NCI-H2196 treated with DMSO at 0.1 percent for 48 hours (cell line): ENCODE measurements around the gene PRKAR1A.

Source experiments
- DNase-seq: peaks from one replicate; lab custom pipeline; 2025; ENCODE audit not compliant: unreplicated experiment; lab: John Stamatoyannopoulos, UW

Gene PRKAR1A

GRCh38 chr17:68541816-68542215, 29.6 kb downstream of the PRKAR1A start:
- DNase-seq: no peak

GRCh38 chr17:68542698-68543463, 30.7 kb downstream of the PRKAR1A start:
- no peak for DNase-seq

GRCh38 chr17:68544111-68544915, 32.1 kb downstream of the PRKAR1A start:
- DNase-seq: no peak

DNA sequence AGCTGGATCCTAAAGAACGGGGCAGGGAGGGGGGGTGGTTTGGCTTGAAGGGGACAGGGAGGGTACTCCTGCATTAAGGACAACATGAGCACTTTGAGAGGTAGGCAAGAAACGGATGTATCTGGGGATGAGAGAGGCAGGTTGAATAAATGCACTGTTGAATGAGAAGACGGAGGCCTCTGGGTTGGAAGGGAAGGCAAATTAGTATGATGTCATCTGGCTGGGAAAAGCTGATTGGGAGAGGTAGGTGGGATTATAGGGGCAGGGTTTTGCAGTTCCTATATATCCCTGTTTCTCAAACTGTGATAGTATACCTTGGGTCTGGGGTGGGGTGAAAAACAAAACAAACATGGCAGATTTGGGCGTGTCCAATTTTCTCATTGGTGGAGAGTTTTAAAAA, 44.3 kb downstream of the PRKAR1A start:
- no peak for DNase-seq

DNA sequence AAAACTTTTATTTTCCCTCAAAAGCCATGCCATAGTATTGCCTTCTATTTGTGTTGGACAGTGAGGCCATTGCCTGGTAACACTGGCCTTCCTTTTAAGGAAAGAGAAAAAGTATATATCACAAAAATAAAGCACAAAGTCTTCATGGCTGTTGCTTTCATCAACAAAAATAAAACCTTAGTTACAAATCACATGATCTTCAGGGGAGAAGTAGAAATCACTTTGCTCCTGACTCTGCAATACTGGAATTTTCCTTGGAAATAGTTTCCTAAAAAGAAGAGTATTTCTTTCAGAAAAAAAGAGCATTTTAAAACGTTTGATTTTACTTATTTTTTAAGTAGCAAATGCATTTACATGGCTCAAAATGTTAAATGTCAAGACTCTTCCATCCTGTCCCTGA, 47.1 kb downstream of the PRKAR1A start:
- no peak for DNase-seq

DNA sequence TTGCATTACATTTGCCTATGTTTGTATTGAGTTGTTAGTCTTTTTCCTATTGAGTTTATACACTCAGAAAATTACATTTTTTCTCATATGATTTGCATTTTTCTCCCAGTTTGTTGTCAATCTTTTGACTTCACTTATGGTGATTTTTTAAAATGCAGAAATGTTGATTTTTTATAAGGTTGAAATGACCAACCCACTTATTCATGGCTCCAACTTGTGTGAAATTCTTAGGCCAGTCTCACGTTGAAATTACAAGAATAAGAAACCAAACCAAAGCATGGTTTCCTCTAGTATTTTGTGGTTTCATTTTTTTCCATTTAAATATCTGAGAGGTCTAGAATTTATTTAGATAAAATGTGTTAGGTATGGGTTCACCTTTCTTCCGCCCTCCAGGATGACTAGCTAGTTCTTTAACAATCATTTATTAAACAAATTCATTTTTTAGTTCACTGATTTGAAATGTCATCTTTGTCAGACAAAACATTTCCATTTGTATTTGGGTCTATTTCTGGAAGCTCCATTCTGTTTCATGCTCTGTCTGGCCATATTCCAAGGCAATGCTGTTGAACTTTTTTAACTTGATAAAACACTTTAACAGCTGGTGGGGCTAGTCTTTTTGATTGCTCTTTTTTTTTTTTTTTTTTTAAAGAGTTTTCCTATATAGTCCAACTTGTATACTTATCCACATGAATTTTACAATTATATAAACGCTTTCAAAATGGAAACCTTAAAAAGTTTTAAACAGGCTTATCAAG, 48.9 kb downstream of the PRKAR1A start:
- no peak for DNase-seq

DNA sequence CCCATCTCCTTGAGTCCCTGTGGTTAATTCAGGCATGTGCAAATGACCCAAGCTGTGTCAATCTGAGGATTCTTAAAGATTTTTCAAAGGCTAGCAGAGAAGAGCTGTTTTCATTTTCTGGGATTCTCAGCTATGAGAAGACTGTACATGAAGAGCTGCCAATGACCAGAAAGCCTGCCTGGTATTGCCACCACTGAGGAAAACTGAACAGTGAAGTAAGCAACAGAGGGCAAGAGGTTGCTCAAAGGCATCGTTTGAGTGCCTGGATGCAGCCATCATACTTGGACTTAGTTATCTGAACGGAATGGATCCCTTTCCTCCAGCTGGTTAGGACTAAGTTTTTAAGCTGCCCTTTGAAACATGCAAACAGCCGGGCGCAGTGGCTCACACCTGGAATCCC, 50.5 kb downstream of the PRKAR1A start:
- DNase-seq: no peak

DNA sequence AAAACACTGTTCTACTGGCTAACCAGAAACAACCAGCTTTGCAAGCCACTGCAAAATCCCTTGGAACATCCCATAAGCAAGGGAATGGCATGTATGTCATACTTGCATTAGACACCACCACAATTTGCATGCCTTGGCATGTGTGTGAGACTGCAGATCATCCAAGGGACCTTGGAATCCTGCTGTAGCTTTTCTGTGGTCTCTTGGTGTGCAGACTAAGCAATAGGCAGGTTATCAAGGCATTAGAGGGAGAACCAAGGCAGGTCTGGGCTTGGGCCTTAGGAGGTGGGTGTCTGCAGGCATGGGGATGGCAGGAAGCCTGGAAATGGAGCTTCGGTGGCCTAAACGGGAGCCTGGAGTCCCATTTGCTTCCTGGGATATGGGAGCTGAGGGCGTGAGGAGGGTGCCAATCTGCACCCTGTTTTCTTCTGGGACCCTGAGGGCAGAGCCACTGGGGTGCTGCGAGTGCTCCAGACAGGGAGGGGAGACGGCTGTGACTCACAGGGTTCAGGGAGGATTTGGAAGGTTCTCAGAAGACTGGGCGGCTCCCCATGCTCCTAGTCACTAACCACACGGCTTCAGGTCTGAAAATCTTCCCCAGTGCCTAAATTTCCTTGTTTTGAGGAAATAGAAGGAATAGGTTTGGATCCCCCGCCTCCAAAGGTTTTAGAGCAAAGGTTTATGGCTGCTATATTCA, 52.3 kb downstream of the PRKAR1A start:
- DNase-seq: no peak

DNA sequence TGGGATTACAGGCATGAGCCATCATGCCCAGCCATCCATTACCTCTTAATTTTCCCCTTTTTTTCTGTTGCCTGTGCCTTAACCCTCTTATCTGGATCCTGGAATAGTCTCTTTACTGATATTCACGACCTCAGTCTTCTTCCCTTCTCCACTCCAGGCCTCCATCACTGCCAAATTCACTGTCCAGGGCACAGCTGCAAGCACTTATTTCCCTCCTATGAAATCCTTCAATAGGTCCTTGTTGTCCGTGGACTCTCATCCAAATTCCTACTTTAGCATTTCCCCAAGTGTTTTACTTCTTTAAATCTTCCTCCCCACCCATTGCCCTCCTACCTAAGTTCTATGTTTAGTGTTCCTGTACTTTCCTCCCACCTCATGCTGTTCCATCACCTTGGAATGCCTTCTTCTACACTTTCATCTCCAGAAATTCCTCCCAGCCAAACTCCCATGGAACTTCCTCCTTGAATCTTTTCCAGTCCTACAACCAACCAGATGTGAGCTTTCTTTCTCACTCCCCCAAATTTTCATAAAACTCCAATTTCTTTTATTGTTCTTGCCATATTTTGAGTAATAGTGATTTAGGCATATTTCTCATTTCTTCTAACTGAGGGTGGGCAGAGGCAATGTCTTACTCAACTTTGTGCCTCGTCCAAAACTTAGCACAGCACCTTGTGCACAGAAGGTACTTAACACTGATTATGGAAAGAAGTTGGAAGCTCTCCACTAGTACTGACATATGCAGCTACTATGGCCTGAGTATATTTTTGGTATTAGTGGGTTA, 53.6 kb downstream of the PRKAR1A start:
- no peak for DNase-seq

- no peak for DNase-seq
Measured at GRCh38 chr17:68566442-68566738, 54.2 kb downstream of the PRKAR1A start.

DNA sequence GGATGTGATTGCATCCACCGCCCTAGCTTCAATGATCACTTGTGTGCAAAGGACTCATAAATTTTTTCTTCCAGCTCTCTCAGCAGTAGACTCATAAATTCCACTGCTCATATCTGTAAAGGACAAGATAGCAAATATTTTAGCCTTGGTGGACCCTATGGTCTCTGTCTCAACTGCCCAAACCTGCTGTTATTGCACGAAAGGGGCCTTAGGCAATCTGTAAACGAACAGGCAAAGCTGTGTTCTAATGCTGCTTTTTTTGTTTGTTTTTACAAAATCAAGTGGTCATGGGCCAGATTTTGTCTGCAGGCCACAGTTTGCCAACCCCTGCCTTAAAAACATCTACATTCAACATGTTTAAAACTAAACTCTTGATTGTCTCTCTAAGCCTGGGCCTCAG, 54.8 kb downstream of the PRKAR1A start:
- DNase-seq: no peak

DNA sequence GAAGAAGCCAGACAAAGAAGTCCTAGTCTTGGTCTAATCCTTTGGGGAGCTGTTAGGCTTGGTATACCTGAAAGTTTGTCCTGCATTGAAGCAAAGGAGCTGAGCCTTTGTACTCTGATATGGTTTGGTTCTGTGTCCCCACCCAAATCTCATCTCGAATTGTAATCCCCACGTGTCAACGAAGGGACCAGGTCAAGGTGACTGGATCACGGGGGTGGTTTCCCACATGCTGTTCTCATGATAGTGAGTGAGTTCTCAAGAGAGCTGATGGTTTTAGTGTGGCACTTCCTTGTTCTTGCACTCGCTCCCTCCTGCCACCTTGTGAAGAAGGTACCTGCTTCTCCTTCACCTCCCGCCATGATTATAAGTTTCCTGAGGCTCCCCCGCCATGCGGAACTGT, 55.4 kb downstream of the PRKAR1A start:
- DNase-seq: no peak

- no peak for DNase-seq
Measured at GRCh38 chr17:68568581-68568980, 56.4 kb downstream of the PRKAR1A start.

DNA sequence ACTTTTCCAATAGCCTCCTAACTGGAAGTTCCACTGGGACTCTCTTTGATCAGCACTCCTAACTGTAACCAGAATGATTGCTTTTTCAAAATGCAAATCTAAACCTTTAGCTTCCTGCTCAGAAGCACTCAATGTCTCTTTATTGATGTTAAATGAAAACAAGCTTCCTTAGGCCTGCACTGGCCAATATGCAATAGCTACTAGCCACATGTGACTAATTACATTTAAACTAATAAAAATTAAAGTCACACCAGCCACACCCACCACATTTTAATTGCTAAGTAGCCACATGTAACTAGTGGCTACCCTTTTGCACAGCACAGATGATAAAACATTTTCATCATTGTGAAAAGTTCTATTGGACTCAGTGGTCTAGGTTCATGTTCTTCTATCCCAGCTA, 57.1 kb downstream of the PRKAR1A start:
- DNase-seq: no peak

GRCh38 chr17:68570526-68570925, 58.3 kb downstream of the PRKAR1A start:
- no peak for DNase-seq

GRCh38 chr17:68572138-68572842, 60.1 kb downstream of the PRKAR1A start:
- no peak for DNase-seq

DNA sequence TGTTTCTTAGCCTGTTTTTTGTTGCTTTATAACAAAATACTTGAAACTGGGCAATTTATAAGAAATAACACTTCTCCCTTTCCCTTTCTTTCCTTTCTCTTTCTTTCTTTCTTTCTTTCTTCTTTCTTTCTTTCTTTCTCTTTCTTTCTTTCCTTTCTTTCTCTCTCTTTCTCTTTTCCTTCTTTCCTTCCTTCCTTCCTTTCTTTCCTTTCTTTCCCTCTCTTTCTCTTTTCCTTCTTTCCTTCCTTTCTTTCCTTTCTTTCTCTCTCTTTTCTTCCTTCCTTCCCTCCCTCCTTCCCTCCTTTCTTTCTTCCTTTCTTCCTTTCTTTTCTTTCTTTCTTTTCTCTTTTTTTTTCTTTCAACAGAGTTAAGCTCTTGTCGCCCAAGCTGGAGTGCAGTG, 61.1 kb downstream of the PRKAR1A start:
- no peak for DNase-seq

DNA sequence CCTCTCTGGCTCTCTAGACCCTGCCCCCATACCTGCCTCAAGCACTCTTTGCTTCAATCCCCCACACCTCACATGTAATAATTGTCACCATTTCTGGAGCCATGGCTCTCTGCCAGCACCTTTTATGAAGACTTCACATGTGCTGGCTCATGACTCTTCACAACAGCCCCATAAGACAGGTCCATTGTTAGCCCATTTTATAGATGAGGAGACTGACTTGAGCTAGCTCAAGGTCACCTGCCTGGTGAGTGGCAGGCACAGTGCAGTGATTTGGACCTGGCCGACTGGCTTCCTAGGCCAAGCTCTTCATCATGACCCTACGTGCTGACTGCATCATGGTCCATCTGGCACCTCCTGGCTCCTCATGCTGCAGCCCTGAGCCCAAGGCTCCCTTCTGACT, 63.9 kb downstream of the PRKAR1A start:
- DNase-seq: no peak

GRCh38 chr17:68576811-68577496, 64.7 kb downstream of the PRKAR1A start:
- no peak for DNase-seq

GRCh38 chr17:68577497-68577821, 65.2 kb downstream of the PRKAR1A start:
- DNase-seq: no peak
